Measurements from ENCODE around the gene POGLUT3.

The POGLUT3 gene

GRCh38 chr11:108453207-108453835, 44.9 kb downstream of the POGLUT3 start:
- in situ Hi-C loops (cut with HindIII; ENCODE audit: low pct_unique_long_range_greater_than_20kb, low sequenced_read_pairs): no loop called here

More at GRCh38 chr11:108453207-108453835, 44.9 kb downstream of the POGLUT3 start:
- no peak for TF ChIP-seq JUND (IDR thresholded peaks at IDR 0.05; ENCODE audit: low read depth)
- no peak for DNase-seq (ENCODE audit: low read depth in 1 of 2, low spot score in 1 of 2)

All from T47D (cell line).